Fibroblast of the aortic adventitia (primary cell): ENCODE results near the gene SWAP70. TPM values are rescaled to one million over a fixed set of nuclear protein-coding genes. Genes with fewer than 3 reads are reported as not detected.
A peak's percentile ranks its signal among the peaks of the same experiment; 100 is the strongest.

Experiments used
- DNase-seq: peaks from one replicate; pipeline ENCODE4 v3.0.0-alpha.2; 2010; ENCODE audit warnings: low read depth
- H3K4me3 ChIP-seq: 2 replicates; pipeline ENCODE4 v1.5.1; 2011; ENCODE audit warnings: low read depth, mild to moderate bottlenecking, control low read depth, low read length, moderate library complexity
- CTCF ChIP-seq: IDR thresholded peaks from 2 replicates; pipeline ENCODE4 v1.5.1; 2011; ENCODE audit warnings: mild to moderate bottlenecking, low read length, control low read depth, inconsistent platforms; ENCODE audit not compliant: insufficient read depth
- total RNA-seq: library from RNA; depleted of rRNA; stranded (reverse); fragments of >200 nt; gene quantifications from 2 replicates; pipeline ENCODE4 v1.2.3, GENCODE V29; 2012; ENCODE audit warnings: low replicate concordance

SWAP70 gene
- total RNA-seq, 1 donor = 44.4 TPM

GRCh38 chr11:9772218-9772617 is 108.3 kb downstream of the SWAP70 start:
- DNase-seq = no peak
- no peak for TF ChIP-seq CTCF

GRCh38 chr11:9773524-9773923 is 109.6 kb downstream of the SWAP70 start:
- no peak for TF ChIP-seq CTCF
- DNase-seq = no peak

More at GRCh38 chr11:9772218-9772617, 108.3 kb downstream of the SWAP70 start:
- no peak overlapping the region for H3K4me3 ChIP-seq

GRCh38 chr11:9774109-9774508 is 110.2 kb downstream of the SWAP70 start:
- no peak for TF ChIP-seq CTCF
- no peak for DNase-seq
- no peak overlapping the region for H3K4me3 ChIP-seq

More at GRCh38 chr11:9773524-9773923, 109.6 kb downstream of the SWAP70 start:
- H3K4me3 ChIP-seq = no peak overlapping the region

GRCh38 chr11:9774591-9775397 is 110.9 kb downstream of the SWAP70 start:
- no peak overlapping the region for H3K4me3 ChIP-seq
- no peak for TF ChIP-seq CTCF
- DNase-seq = peak; percentile 92

- no peak overlapping the region for H3K4me3 ChIP-seq
Measured at GRCh38 chr11:9775398-9775779, 111.5 kb downstream of the SWAP70 start.

GRCh38 chr11:9776203-9776602 is 112.3 kb downstream of the SWAP70 start:
- DNase-seq = no peak
- TF ChIP-seq CTCF = no peak
- H3K4me3 ChIP-seq = no peak overlapping the region

More at GRCh38 chr11:9775398-9775779, 111.5 kb downstream of the SWAP70 start:
- DNase-seq = no peak
- TF ChIP-seq CTCF = no peak
